Left lung (tissue), 10 donors: ENCODE measurements around the gene SLC49A4. TPM values are rescaled to one million over a fixed set of nuclear protein-coding genes. Genes with fewer than 3 reads are reported as not detected.

Experiments used
- ATAC-seq: fragments of 200-7000 bp; cut with Tn5 transposase; one replicate; pipeline ENCODE4 v1.9.1; 2020; ENCODE audit warnings: moderate library complexity
- DNase-seq, 4 donors: peaks; one replicate each; pipeline ENCODE4 v3.0.0-alpha.2; 2013 to 2020
- H3K27ac ChIP-seq, 2 donors: fragments of 200-600 bp; sonication (generic) in 1 of 2; one replicate each; pipeline versions ENCODE4 v1.5.0 to v1.8.0; 2020 to 2021
- H3K27me3 ChIP-seq, 2 donors: fragments of 200-600 bp; sonication (generic) in 1 of 2; one replicate each; pipeline versions ENCODE4 v1.5.0 to v1.8.0; 2020 to 2021
- H3K36me3 ChIP-seq, 2 donors: fragments of 200-600 bp; sonication (generic) in 1 of 2; one replicate each; pipeline versions ENCODE4 v1.5.0 to v1.8.0; 2020 to 2021
- H3K4me1 ChIP-seq, 2 donors: fragments of 200-600 bp; one replicate each; pipeline ENCODE4 v1.8.0; 2021
- H3K4me3 ChIP-seq, 2 donors: fragments of 200-600 bp; sonication (generic) in 1 of 2; one replicate each; pipeline versions ENCODE4 v1.5.0 to v1.8.0; 2020 to 2021; ENCODE audit warnings: mild to moderate bottlenecking in 1 of 2
- H3K9me3 ChIP-seq, 2 donors: fragments of 200-600 bp; sonication (generic) in 1 of 2; one replicate each; pipeline versions ENCODE4 v1.5.0 to v1.8.0; 2020 to 2021
- intact Hi-C, 2 donors: fragments of 100-400 bp; cut with DNase I; formaldehyde crosslinking; loops; one replicate each; pipeline versions ENCODE4 v1.11.2 to v1.14.2; 2022
- polyA plus RNA-seq, 6 donors: library from polyadenylated mRNA; unstranded; fragments of 120-200 nt; gene quantifications; one replicate each; pipeline ENCODE4 v1.2.1, GENCODE V29; 2013; ENCODE audit not compliant: insufficient read length in 6 of 6
- total RNA-seq, 2 donors: library from RNA; stranded (reverse); fragmentation: NEBNext Ultra II Directional; extraction: Animal tissue kit (Norgen Biotek cat#: 25700); gene quantifications; one replicate each; pipeline ENCODE4 v1.2.1, GENCODE V29; 2021
- TF ChIP-seq, protein P1 (sequence below), 2 donors: fragments of 200-600 bp; sonication (generic) in 1 of 2; IDR thresholded peaks; one replicate each; pipeline versions ENCODE4 v1.5.0 to v1.8.0; 2021; ENCODE audit warnings: antibody characterized with exemption in 2 of 2
- donor health status: DM: no; HTN: yes; CAD: no.
- donor health status: DM: no; HTN: no; CAD: no.

Gene SLC49A4
- total and polyA plus RNA-seq, 8 donors = 9.6 to 19.2 (median 10.9) TPM

DNA sequence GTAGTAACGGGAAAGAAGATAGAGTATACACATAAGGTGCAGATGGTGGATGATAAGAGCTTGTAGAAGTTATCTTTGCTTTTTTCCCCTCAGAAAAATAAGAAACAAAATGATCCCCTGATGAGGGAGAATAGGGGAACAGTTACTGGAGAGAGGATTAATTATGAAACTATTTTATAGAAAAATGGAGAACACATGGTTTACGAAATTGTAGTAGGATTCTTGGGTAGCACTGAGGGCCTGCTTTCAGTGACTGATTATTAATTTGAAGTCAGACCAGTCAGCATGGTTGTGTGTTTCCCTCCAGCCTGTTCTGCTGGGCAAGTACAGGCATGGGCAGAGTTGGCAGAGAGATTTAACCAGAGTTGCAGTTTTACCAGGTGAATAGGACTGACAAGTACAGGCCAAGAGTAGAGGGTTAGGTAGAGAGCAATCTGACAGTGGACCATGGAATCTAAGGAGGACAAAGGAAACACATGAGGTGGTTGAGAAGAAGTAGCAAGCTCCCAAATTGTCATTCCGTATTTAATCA is 5.9 kb downstream of the SLC49A4 start:
- no peaks in the 10 kb centered on the region for H3K27me3 ChIP-seq

DNA sequence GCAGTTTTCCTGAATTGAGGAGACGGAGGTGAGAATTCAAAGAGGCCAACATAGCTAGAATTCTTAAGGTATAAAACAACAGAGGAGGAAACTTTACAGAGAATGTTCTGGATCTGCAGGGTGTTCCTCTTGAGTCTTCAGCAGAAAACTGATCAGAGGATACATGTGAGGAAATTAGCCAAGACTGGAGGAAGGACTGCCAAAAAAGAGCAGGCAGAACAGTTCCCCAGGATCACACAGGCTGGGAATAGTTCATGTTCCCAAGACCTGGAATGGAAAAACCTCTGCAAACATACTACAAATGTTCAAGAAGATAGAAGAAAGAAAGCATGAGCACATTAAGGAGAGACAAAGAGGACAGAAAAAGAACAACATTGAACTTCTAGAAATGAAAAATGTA is 7.5 kb downstream of the SLC49A4 start:
- DNase-seq (no peak), ATAC-seq (no peak)
- Histone ChIP-seq H3K36me3 (no peaks in the 10 kb centered on the region), H3K27ac (no peak overlapping the region), H3K9me3 (no peaks in the 10 kb centered on the region), H3K4me3 (no peak overlapping the region), H3K27me3 (no peaks in the 10 kb centered on the region), H3K4me1 (peaks cover 0 to 5% of the 10 kb centered on the region in 2 donors)
- intact Hi-C loops = no loop called here
- TF ChIP-seq, protein P1, sequence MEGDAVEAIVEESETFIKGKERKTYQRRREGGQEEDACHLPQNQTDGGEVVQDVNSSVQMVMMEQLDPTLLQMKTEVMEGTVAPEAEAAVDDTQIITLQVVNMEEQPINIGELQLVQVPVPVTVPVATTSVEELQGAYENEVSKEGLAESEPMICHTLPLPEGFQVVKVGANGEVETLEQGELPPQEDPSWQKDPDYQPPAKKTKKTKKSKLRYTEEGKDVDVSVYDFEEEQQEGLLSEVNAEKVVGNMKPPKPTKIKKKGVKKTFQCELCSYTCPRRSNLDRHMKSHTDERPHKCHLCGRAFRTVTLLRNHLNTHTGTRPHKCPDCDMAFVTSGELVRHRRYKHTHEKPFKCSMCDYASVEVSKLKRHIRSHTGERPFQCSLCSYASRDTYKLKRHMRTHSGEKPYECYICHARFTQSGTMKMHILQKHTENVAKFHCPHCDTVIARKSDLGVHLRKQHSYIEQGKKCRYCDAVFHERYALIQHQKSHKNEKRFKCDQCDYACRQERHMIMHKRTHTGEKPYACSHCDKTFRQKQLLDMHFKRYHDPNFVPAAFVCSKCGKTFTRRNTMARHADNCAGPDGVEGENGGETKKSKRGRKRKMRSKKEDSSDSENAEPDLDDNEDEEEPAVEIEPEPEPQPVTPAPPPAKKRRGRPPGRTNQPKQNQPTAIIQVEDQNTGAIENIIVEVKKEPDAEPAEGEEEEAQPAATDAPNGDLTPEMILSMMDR (IDR thresholded peaks at IDR 0.05) = no peak

More for the DNA sequence above, 5.9 kb downstream of the SLC49A4 start:
- Histone ChIP-seq H3K4me3 (no peak overlapping the region), H3K27ac (no peak overlapping the region), H3K36me3 (no peaks in the 10 kb centered on the region), H3K4me1 (peaks cover 4 to 16% of the 10 kb centered on the region in 2 donors), H3K9me3 (no peaks in the 10 kb centered on the region)
- TF ChIP-seq, protein P1 (IDR thresholded peaks at IDR 0.05) = no peak
- intact Hi-C loops = no loop called here
- ATAC-seq (no peak), DNase-seq (no peak)

DNA sequence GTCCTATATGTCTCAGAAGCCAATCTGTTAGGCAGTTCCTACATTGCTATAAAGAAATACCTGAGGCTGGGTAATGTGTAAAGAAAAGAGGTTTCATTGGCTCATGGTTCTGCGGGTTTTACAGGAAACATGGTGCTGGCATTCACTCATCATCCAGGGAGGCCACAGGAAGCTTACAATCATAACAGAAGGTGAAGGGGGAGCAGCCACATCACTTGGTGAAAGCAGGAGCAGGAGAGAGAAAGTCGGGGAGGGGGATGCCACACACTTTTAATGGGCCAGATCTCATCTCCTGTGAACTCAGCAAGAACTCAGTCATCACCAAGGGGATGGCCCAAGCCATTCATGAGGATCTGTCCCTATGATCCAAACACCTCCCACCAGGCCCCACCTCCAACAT is 9.1 kb downstream of the SLC49A4 start:
- ATAC-seq (no peak), DNase-seq (no peak)
- Histone ChIP-seq H3K4me3 (no peak overlapping the region), H3K4me1 (peaks cover 0 to 5% of the 10 kb centered on the region in 2 donors), H3K9me3 (no peaks in the 10 kb centered on the region), H3K36me3 (peaks cover 0 to 6% of the 10 kb centered on the region in 2 donors), H3K27me3 (no peaks in the 10 kb centered on the region), H3K27ac (no peak overlapping the region)
- TF ChIP-seq, protein P1 (IDR thresholded peaks at IDR 0.05) = no peak
- intact Hi-C loops = no loop called here

DNA sequence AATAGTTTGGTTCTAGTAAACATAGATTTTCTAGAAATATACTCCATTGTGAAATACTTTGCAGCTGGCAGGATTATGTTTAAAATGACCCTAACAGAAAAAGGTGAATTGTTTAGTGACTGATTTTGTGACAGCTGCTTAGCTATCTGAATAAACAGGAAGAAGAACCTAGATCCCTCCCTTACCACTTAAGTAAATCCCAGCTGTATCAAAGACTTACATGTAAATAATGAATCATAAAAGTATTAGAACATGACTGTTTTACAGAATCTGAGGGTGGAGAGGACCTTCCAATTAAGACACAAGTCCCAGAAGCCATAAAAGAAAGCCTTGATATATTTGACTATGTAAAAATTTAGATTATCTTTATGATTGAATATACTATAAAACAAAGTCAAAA is 15.9 kb downstream of the SLC49A4 start:
- Histone ChIP-seq H3K27ac (no peak overlapping the region), H3K27me3 (no peaks in the 10 kb centered on the region)
- no peak for ATAC-seq

DNA sequence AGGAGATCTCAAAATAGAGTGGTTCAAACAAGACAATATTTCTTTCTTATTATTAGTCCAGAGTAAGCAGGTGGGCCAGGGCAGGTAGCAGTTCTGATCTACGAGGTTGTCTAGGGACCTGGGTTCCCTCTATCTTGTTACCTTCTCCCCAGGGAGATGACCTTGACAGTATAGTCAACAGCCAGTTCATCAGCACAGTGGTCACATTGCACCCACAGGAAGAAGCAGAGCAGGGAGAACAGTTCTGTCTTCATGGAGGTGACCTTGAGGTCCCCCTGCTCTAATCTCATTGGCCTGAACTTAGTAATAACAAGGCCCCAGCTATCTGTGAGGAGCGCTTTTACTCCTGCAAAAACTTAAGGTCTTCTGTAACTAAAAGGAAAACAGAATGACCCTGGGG is 21.7 kb downstream of the SLC49A4 start:
- DNase-seq (no peak), ATAC-seq (no peak)
- Histone ChIP-seq H3K4me1 (no peaks in the 10 kb centered on the region), H3K36me3 (no peaks in the 10 kb centered on the region), H3K9me3 (no peaks in the 10 kb centered on the region), H3K27me3 (no peaks in the 10 kb centered on the region), H3K27ac (no peak overlapping the region), H3K4me3 (no peak overlapping the region)
- intact Hi-C loops = no loop called here
- TF ChIP-seq, protein P1 (IDR thresholded peaks at IDR 0.05) = no peak

More for the DNA sequence above, 15.9 kb downstream of the SLC49A4 start:
- TF ChIP-seq, protein P1 (IDR thresholded peaks at IDR 0.05) = no peak
- intact Hi-C loops = no loop called here
- Histone ChIP-seq H3K4me1 (no peaks in the 10 kb centered on the region), H3K4me3 (no peak overlapping the region), H3K9me3 (no peaks in the 10 kb centered on the region), H3K36me3 (peaks cover 0 to 10% of the 10 kb centered on the region in 2 donors)
- DNase-seq = no peak
